K562 (cell line): Measurements from ENCODE around the gene GLI3. TPM values are rescaled to one million over a fixed set of nuclear protein-coding genes. Genes with fewer than 3 reads are reported as not detected.

Experiments used
- ATAC-seq: fragments of 200-7000 bp; cut with Tn5 transposase; 3 replicates; pipeline ENCODE4 v1.9.1; 2020; ENCODE audit warnings: moderate library complexity
- BruUV-seq: library from RNA; stranded (reverse); fragments of 400-500 nt; replicated peaks from 2 replicates; lab custom pipeline; 2021; lab: Mats Ljungman, UMichigan
- CTCF ChIA-PET: fragments of 300-600 bp; formaldehyde crosslinking; extraction: SDS; loops from one replicate; lab custom pipeline; 2021; ENCODE audit warnings: low intra/inter-chr PET ratio; lab: Yijun Ruan, JAX
- POLR2A ChIA-PET: fragments of 300-600, 350-650 bp; sonication (Branson Sonifier 250); formaldehyde crosslinking; extraction: SDS; loops from one replicate; lab custom pipeline; 2021; ENCODE audit warnings: antibody characterized with exemption, inconsistent platforms; lab: Yijun Ruan, JAX
- DNase-seq, 4 experiments: peaks; one replicate each; pipeline versions ENCODE4 v3.0.0 to v3.0.0-alpha.2; 2011 to 2018; ENCODE audit warnings: low spot score in 3 of 4, mixed read lengths in 3 of 4; ENCODE audit errors: extremely low read depth in 1 of 4
- FAIRE-seq: peaks from 2 replicates; lab custom pipeline; 2011; peaks lifted over from hg19 to GRCh38; lab: Jason Lieb, UNC
- H2AFZ ChIP-seq: 2 replicates; pipeline ENCODE4 v1.6.0; 2011; ENCODE audit warnings: low read depth, low read length, control low read depth, inconsistent platforms
- H3K27ac ChIP-seq: fragments of 200-600 bp; 3 replicates; pipeline ENCODE4 v1.8.0; 2011; ENCODE audit warnings: low read depth, mild to moderate bottlenecking, control low read depth, inconsistent platforms, low read length, moderate library complexity, mixed read lengths; ENCODE audit errors: extremely low read depth
- H3K27me3 ChIP-seq, 2 experiments: fragments of 300-600 bp in 1 of 2; 2 replicates in 1 of 2; 3 replicates in 1 of 2; pipeline versions ENCODE4 v1.6.0 to v1.8.0; 2011; ENCODE audit warnings: inconsistent platforms in 2 of 2, low read length in 2 of 2, mild to moderate bottlenecking in 1 of 2, mixed read lengths in 1 of 2, moderate library complexity in 1 of 2; ENCODE audit not compliant: control insufficient read depth in 2 of 2, insufficient read depth in 2 of 2
- H3K36me3 ChIP-seq: fragments of 300-600 bp; 3 replicates; pipeline ENCODE4 v1.8.0; 2011; ENCODE audit warnings: mild to moderate bottlenecking, low read length, inconsistent platforms; ENCODE audit not compliant: control insufficient read depth, insufficient read depth
- H3K4me1 ChIP-seq, 2 experiments: fragments of 200-600 bp in 1 of 2; replicated peaks in 1 of 2; 2 replicates in 1 of 2; 3 replicates in 1 of 2; pipeline versions ENCODE4 v1.5.1 to v1.8.0; 2011; ENCODE audit warnings: inconsistent platforms in 2 of 2, low read length in 2 of 2, mild to moderate bottlenecking in 1 of 2, mixed read lengths in 1 of 2, moderate library complexity in 1 of 2; ENCODE audit not compliant: control insufficient read depth in 2 of 2, insufficient read depth in 2 of 2
- H3K4me2 ChIP-seq: 2 replicates; pipeline ENCODE4 v1.6.1; 2011; ENCODE audit warnings: low read length, control low read depth, inconsistent platforms, mixed read lengths; ENCODE audit not compliant: insufficient read depth
- H3K4me3 ChIP-seq: fragments of 200-600 bp; sonication (generic), shearing (Covaris generic); 2 replicates; pipeline ENCODE4 v1.5.1; 2016; ENCODE audit warnings: control low read depth, inconsistent platforms
- H3K79me2 ChIP-seq: fragments of 200-600 bp; 3 replicates; pipeline ENCODE4 v1.8.0; 2011; ENCODE audit warnings: low read length, inconsistent platforms; ENCODE audit not compliant: control insufficient read depth, insufficient read depth
- H3K9ac ChIP-seq, 2 experiments: 2 replicates each; pipeline versions ENCODE4 v1.6.0 to v1.6.1; 2011; ENCODE audit warnings: low read depth in 2 of 2, low read length in 2 of 2, control low read depth in 1 of 2, inconsistent platforms in 1 of 2, mild to moderate bottlenecking in 1 of 2, mixed read lengths in 1 of 2; ENCODE audit not compliant: insufficient read depth in 1 of 2
- H3K9me1 ChIP-seq: one replicate; pipeline ENCODE4 v1.6.0; 2011; ENCODE audit warnings: inconsistent platforms, mild to moderate bottlenecking, low read length, moderate library complexity; ENCODE audit not compliant: control insufficient read depth, insufficient read depth
- H3K9me3 ChIP-seq: replicated peaks from 2 replicates; pipeline ENCODE4 v1.5.1; 2011; ENCODE audit warnings: low read depth, low read length, inconsistent platforms; ENCODE audit not compliant: control insufficient read depth, insufficient read depth
- H4K20me1 ChIP-seq: replicated peaks from 2 replicates; pipeline ENCODE4 v1.6.1; 2011; ENCODE audit warnings: low read length, inconsistent platforms, mixed read lengths; ENCODE audit not compliant: control insufficient read depth, insufficient read depth
- CTCFL ChIP-seq: IDR thresholded peaks from 2 replicates; pipeline ENCODE4 v1.6.1; 2011; ENCODE audit warnings: borderline replicate concordance, low read depth, mild to moderate bottlenecking, moderate library complexity, low read length; ENCODE audit not compliant: insufficient read depth, poor library complexity, severe bottlenecking
- KAT2B ChIP-seq: IDR thresholded peaks from one replicate; pipeline ENCODE4 v1.6.1; 2012; ENCODE audit warnings: low read depth, mild to moderate bottlenecking, control low read depth, inconsistent platforms, low read length, moderate library complexity
- WGBS: fragments of 100-300 bp; shearing (Covaris generic); methylation state at CpG from one replicate; pipeline ENCODE4 v1.1.6; 2016; ENCODE audit warnings: low coverage, mixed read lengths; ENCODE audit not compliant: insufficient coverage; ENCODE audit errors: missing lambda C conversion rate; 5-methylcytosine and 5-hydroxymethylcytosine counted together
- in situ Hi-C: fragments of 300-500 bp; cut with MboI; formaldehyde crosslinking; loops from 4 replicates; pipeline ENCODE4 v1.15.0; 2018; ENCODE audit warnings: inconsistent platforms, mixed read lengths
- intact Hi-C: fragments of 100-400 bp; cut with micrococcal nuclease; formaldehyde crosslinking; loops from 2 replicates; pipeline ENCODE4 v1.14.2; 2022
- polyA plus RNA-seq, 8 experiments: library from polyadenylated mRNA; depleted of rRNA in 4 of 8; stranded (reverse) in 5 of 8; unstranded in 3 of 8; fragments of >200 nt; fragmentation: Nextera tagmentation in 2 of 8; fragmentation: Illumina TruSeq in 1 of 8; extraction: Ambion mirVana in 2 of 8; extraction: Trizol in 1 of 8; gene quantifications; 2 replicates each; pipeline versions ENCODE4 v1.2.1 to v1.2.3, GENCODE V29; 2011 to 2014; ENCODE audit warnings: inconsistent platforms in 1 of 8, missing spikeins in 1 of 8
- total RNA-seq, 7 experiments: library from RNA; depleted of rRNA in 6 of 7; stranded (reverse); fragments of >200 nt in 6 of 7; fragmentation: Illumina TruSeq in 2 of 7; extraction: Trizol in 2 of 7; gene quantifications; 2 replicates each; pipeline versions ENCODE4 v1.2.1 to v1.2.3, GENCODE V29; 2011 to 2021; ENCODE audit warnings: low replicate concordance in 1 of 7

GLI3 gene
- total and polyA plus RNA-seq, 9 of the 15 experiments (the other 6 are each of a cell fraction or from before 2014, with no cell fraction given): 0.01 to 0.18 (median 0.07) TPM; not detected in 6

GRCh38 chr7:42164881-42165428 is 72.1 kb downstream of the GLI3 start:
- H3K79me2 ChIP-seq: no peaks in the 10 kb centered on the region
- TF ChIP-seq KAT2B (no peak), CTCFL (no peak)
- H3K9ac ChIP-seq: no peak overlapping the region
- H3K36me3 ChIP-seq: no peaks in the 10 kb centered on the region
- no peaks in the 10 kb centered on the region for H3K9me3 ChIP-seq
- in situ Hi-C loops: no loop called here
- intact Hi-C loops: no loop called here
- WGBS: 0% methylated on average over 5 of the region's 5 CpGs
- H4K20me1 ChIP-seq: no peaks in the 10 kb centered on the region
- POLR2A ChIA-PET: no interaction called here
- no peak for DNase-seq
- H3K4me1 ChIP-seq: no peaks in the 10 kb centered on the region
- no peak for FAIRE-seq
- no peak overlapping the region for H3K27ac ChIP-seq
- ATAC-seq: no peak
- H3K9me1 ChIP-seq: no peaks in the 10 kb centered on the region
- CTCF ChIA-PET: no interaction called here
- no peaks in the 10 kb centered on the region for H3K27me3 ChIP-seq
- no peak overlapping the region for H3K4me2 ChIP-seq
- no TSS peak for BruUV-seq
- no peak overlapping the region for H3K4me3 ChIP-seq
- H2AFZ ChIP-seq: no peak overlapping the region
